Measurements from ENCODE around the gene RPSA. TPM values are rescaled to one million over a fixed set of nuclear protein-coding genes. Genes with fewer than 3 reads are reported as not detected.

The RPSA gene
- total and polyA plus RNA-seq, 5 donors from 2014 or later: 939 to 1,327 (median 1,171) TPM

- no peak for DNase-seq
- no peaks in the 10 kb centered on the region for H3K4me1 Mint-ChIP-seq
- H3K27ac ChIP-seq (ENCODE audit: insufficient read depth, low read length, poor library complexity, severe bottlenecking): no peak overlapping the region
- no peaks in the 10 kb centered on the region for H3K4me1 ChIP-seq (ENCODE audit: control insufficient read depth, insufficient read depth, low read length, poor library complexity, severe bottlenecking)
- no peak for ATAC-seq (ENCODE audit: low read depth in 2 of 2)
- no peak overlapping the region for H3K27ac Mint-ChIP-seq
- no peaks in the 10 kb centered on the region for H3K9me3 ChIP-seq (ENCODE audit: control insufficient read depth in 2 of 2, low read length in 2 of 2)
- H3K36me3 Mint-ChIP-seq: no peaks in the 10 kb centered on the region
- no peak overlapping the region for H3K4me3 ChIP-seq (ENCODE audit: low read depth, low read length)
- H3K4me3 Mint-ChIP-seq: no peak overlapping the region
- H3K27me3 Mint-ChIP-seq: peaks cover 4% of the 10 kb centered on the region
- H3K36me3 ChIP-seq (ENCODE audit: control insufficient read depth, insufficient read depth, low read length): no peaks in the 10 kb centered on the region
- peaks cover 0 to 1% (median 0%) of the 10 kb centered on the region in 7 donors for H3K9me3 Mint-ChIP-seq
- no peaks in the 10 kb centered on the region for H3K27me3 ChIP-seq (ENCODE audit: control insufficient read depth, insufficient read depth, low read length)
Measured at GRCh38 chr3:39423436-39423970, 17.0 kb downstream of the RPSA start.

- ATAC-seq (ENCODE audit: low read depth in 2 of 2) (no peak), DNase-seq (no peak)
- no peaks in the 10 kb centered on the region for H3K36me3 ChIP-seq (ENCODE audit: control insufficient read depth, insufficient read depth, low read length)
- no peak overlapping the region for H3K4me3 Mint-ChIP-seq
- no peak overlapping the region for H3K27ac Mint-ChIP-seq
- no peaks in the 10 kb centered on the region for H3K9me3 ChIP-seq (ENCODE audit: control insufficient read depth in 2 of 2, low read length in 2 of 2)
- no peaks in the 10 kb centered on the region for H3K36me3 Mint-ChIP-seq
- H3K4me1 ChIP-seq (ENCODE audit: control insufficient read depth, insufficient read depth, low read length, poor library complexity, severe bottlenecking): no peaks in the 10 kb centered on the region
- no peak overlapping the region for H3K4me3 ChIP-seq (ENCODE audit: low read depth, low read length)
- no peaks in the 10 kb centered on the region for H3K27me3 Mint-ChIP-seq
- peaks cover 0 to 1% (median 0%) of the 10 kb centered on the region in 7 donors for H3K9me3 Mint-ChIP-seq
- no peaks in the 10 kb centered on the region for H3K4me1 Mint-ChIP-seq
- no peaks in the 10 kb centered on the region for H3K27me3 ChIP-seq (ENCODE audit: control insufficient read depth, insufficient read depth, low read length)
- no peak overlapping the region for H3K27ac ChIP-seq (ENCODE audit: insufficient read depth, low read length, poor library complexity, severe bottlenecking)
Measured at GRCh38 chr3:39426312-39426711, 19.8 kb downstream of the RPSA start.

- no peak overlapping the region for H3K27ac Mint-ChIP-seq
- H3K4me1 ChIP-seq (ENCODE audit: control insufficient read depth, insufficient read depth, low read length, poor library complexity, severe bottlenecking): no peaks in the 10 kb centered on the region
- no peak overlapping the region for H3K4me3 ChIP-seq (ENCODE audit: low read depth, low read length)
- no peak overlapping the region for H3K4me3 Mint-ChIP-seq
- H3K36me3 ChIP-seq (ENCODE audit: control insufficient read depth, insufficient read depth, low read length): no peaks in the 10 kb centered on the region
- no peaks in the 10 kb centered on the region for H3K36me3 Mint-ChIP-seq
- no peaks in the 10 kb centered on the region for H3K9me3 ChIP-seq (ENCODE audit: control insufficient read depth in 2 of 2, low read length in 2 of 2)
- no peak for DNase-seq
- H3K4me1 Mint-ChIP-seq: no peaks in the 10 kb centered on the region
- H3K9me3 Mint-ChIP-seq: peaks cover 0 to under 1% (median 0%) of the 10 kb centered on the region in 7 donors
- H3K27ac ChIP-seq (ENCODE audit: insufficient read depth, low read length, poor library complexity, severe bottlenecking): no peak overlapping the region
- H3K27me3 Mint-ChIP-seq: no peaks in the 10 kb centered on the region
- no peak for ATAC-seq (ENCODE audit: low read depth in 2 of 2)
- no peaks in the 10 kb centered on the region for H3K27me3 ChIP-seq (ENCODE audit: control insufficient read depth, insufficient read depth, low read length)
Measured at GRCh38 chr3:39427506-39427905, 21.0 kb downstream of the RPSA start.

- ATAC-seq (ENCODE audit: low read depth in 2 of 2) (no peak), DNase-seq (no peak)
- no peak overlapping the region for H3K27ac Mint-ChIP-seq
- H3K4me1 Mint-ChIP-seq: no peaks in the 10 kb centered on the region
- no peak overlapping the region for H3K4me3 ChIP-seq (ENCODE audit: low read depth, low read length)
- no peaks in the 10 kb centered on the region for H3K36me3 Mint-ChIP-seq
- peaks cover 2% of the 10 kb centered on the region for H3K27me3 Mint-ChIP-seq
- H3K4me1 ChIP-seq (ENCODE audit: control insufficient read depth, insufficient read depth, low read length, poor library complexity, severe bottlenecking): no peaks in the 10 kb centered on the region
- no peaks in the 10 kb centered on the region for H3K9me3 ChIP-seq (ENCODE audit: control insufficient read depth in 2 of 2, low read length in 2 of 2)
- H3K4me3 Mint-ChIP-seq: no peak overlapping the region
- no peaks in the 10 kb centered on the region for H3K27me3 ChIP-seq (ENCODE audit: control insufficient read depth, insufficient read depth, low read length)
- no peak overlapping the region for H3K27ac ChIP-seq (ENCODE audit: insufficient read depth, low read length, poor library complexity, severe bottlenecking)
- no peaks in the 10 kb centered on the region for H3K9me3 Mint-ChIP-seq
- H3K36me3 ChIP-seq (ENCODE audit: control insufficient read depth, insufficient read depth, low read length): no peaks in the 10 kb centered on the region
Measured at GRCh38 chr3:39428745-39429201, 22.3 kb downstream of the RPSA start.

- no peak overlapping the region for H3K4me3 ChIP-seq (ENCODE audit: low read depth, low read length)
- ATAC-seq (ENCODE audit: low read depth in 2 of 2) (no peak), DNase-seq (no peak)
- H3K4me3 Mint-ChIP-seq: no peak overlapping the region
- no peaks in the 10 kb centered on the region for H3K4me1 Mint-ChIP-seq
- no peak overlapping the region for H3K27ac Mint-ChIP-seq
- H3K4me1 ChIP-seq (ENCODE audit: control insufficient read depth, insufficient read depth, low read length, poor library complexity, severe bottlenecking): no peaks in the 10 kb centered on the region
- no peaks in the 10 kb centered on the region for H3K9me3 Mint-ChIP-seq
- H3K27me3 ChIP-seq (ENCODE audit: control insufficient read depth, insufficient read depth, low read length): no peaks in the 10 kb centered on the region
- H3K36me3 ChIP-seq (ENCODE audit: control insufficient read depth, insufficient read depth, low read length): no peaks in the 10 kb centered on the region
- H3K9me3 ChIP-seq (ENCODE audit: control insufficient read depth in 2 of 2, low read length in 2 of 2): no peaks in the 10 kb centered on the region
- H3K27ac ChIP-seq (ENCODE audit: insufficient read depth, low read length, poor library complexity, severe bottlenecking): no peak overlapping the region
- H3K27me3 Mint-ChIP-seq: peaks cover 4% of the 10 kb centered on the region
- H3K36me3 Mint-ChIP-seq: no peaks in the 10 kb centered on the region
Measured at GRCh38 chr3:39429466-39429865, 22.9 kb downstream of the RPSA start.

GRCh38 chr3:39432342-39432741, 25.8 kb downstream of the RPSA start:
- H3K4me1 Mint-ChIP-seq: no peaks in the 10 kb centered on the region
- no peak overlapping the region for H3K4me3 Mint-ChIP-seq
- Histone ChIP-seq H3K27me3 (ENCODE audit: control insufficient read depth, insufficient read depth, low read length) (no peaks in the 10 kb centered on the region), H3K27ac (ENCODE audit: insufficient read depth, low read length, poor library complexity, severe bottlenecking) (no peak overlapping the region), H3K36me3 (ENCODE audit: control insufficient read depth, insufficient read depth, low read length) (no peaks in the 10 kb centered on the region), H3K4me3 (ENCODE audit: low read depth, low read length) (no peak overlapping the region), H3K4me1 (ENCODE audit: control insufficient read depth, insufficient read depth, low read length, poor library complexity, severe bottlenecking) (no peaks in the 10 kb centered on the region), H3K9me3 (ENCODE audit: control insufficient read depth in 2 of 2, low read length in 2 of 2) (no peaks in the 10 kb centered on the region)
- no peak for ATAC-seq (ENCODE audit: low read depth in 2 of 2)
- DNase-seq: no peak
- H3K27me3 Mint-ChIP-seq: peaks cover 4% of the 10 kb centered on the region
- no peaks in the 10 kb centered on the region for H3K36me3 Mint-ChIP-seq
- H3K9me3 Mint-ChIP-seq: no peaks in the 10 kb centered on the region
- no peak overlapping the region for H3K27ac Mint-ChIP-seq

GRCh38 chr3:39433642-39434041, 27.1 kb downstream of the RPSA start:
- DNase-seq (no peak), ATAC-seq (ENCODE audit: low read depth in 2 of 2) (no peak)
- Mint-ChIP-seq H3K27ac (no peak overlapping the region), H3K9me3 (no peaks in the 10 kb centered on the region), H3K4me1 (no peaks in the 10 kb centered on the region), H3K36me3 (no peaks in the 10 kb centered on the region), H3K27me3 (peaks cover 4% of the 10 kb centered on the region), H3K4me3 (no peak overlapping the region)
- H3K36me3 ChIP-seq (ENCODE audit: control insufficient read depth, insufficient read depth, low read length): no peaks in the 10 kb centered on the region
- no peaks in the 10 kb centered on the region for H3K4me1 ChIP-seq (ENCODE audit: control insufficient read depth, insufficient read depth, low read length, poor library complexity, severe bottlenecking)
- H3K4me3 ChIP-seq (ENCODE audit: low read depth, low read length): no peak overlapping the region
- no peaks in the 10 kb centered on the region for H3K27me3 ChIP-seq (ENCODE audit: control insufficient read depth, insufficient read depth, low read length)
- no peak overlapping the region for H3K27ac ChIP-seq (ENCODE audit: insufficient read depth, low read length, poor library complexity, severe bottlenecking)
- H3K9me3 ChIP-seq (ENCODE audit: control insufficient read depth in 2 of 2, low read length in 2 of 2): no peaks in the 10 kb centered on the region

- Mint-ChIP-seq H3K9me3 (no peaks in the 10 kb centered on the region), H3K4me1 (no peaks in the 10 kb centered on the region), H3K36me3 (no peaks in the 10 kb centered on the region), H3K27ac (no peak overlapping the region), H3K27me3 (peaks cover 4% of the 10 kb centered on the region), H3K4me3 (no peak overlapping the region)
- Histone ChIP-seq H3K27ac (ENCODE audit: insufficient read depth, low read length, poor library complexity, severe bottlenecking) (no peak overlapping the region), H3K27me3 (ENCODE audit: control insufficient read depth, insufficient read depth, low read length) (no peaks in the 10 kb centered on the region), H3K4me3 (ENCODE audit: low read depth, low read length) (no peak overlapping the region), H3K4me1 (ENCODE audit: control insufficient read depth, insufficient read depth, low read length, poor library complexity, severe bottlenecking) (no peaks in the 10 kb centered on the region), H3K36me3 (ENCODE audit: control insufficient read depth, insufficient read depth, low read length) (no peaks in the 10 kb centered on the region), H3K9me3 (ENCODE audit: control insufficient read depth in 2 of 2, low read length in 2 of 2) (no peaks in the 10 kb centered on the region)
- DNase-seq: no peak
- peak in 1 of 2 donors; percentile 34 for ATAC-seq (ENCODE audit: low read depth in 2 of 2)
Measured at GRCh38 chr3:39434574-39434973, 28.1 kb downstream of the RPSA start.

Data from CD4-positive, CD25-positive, alpha-beta regulatory T cell (primary cell).